Tibial nerve (tissue), 4 donors: ENCODE results near the gene PDX1. TPM values are rescaled to one million over a fixed set of nuclear protein-coding genes. Genes with fewer than 3 reads are reported as not detected.

Experiments used
- DNase-seq, 2 donors: peaks; one replicate each; pipeline ENCODE4 v3.0.0-alpha.2; 2019; ENCODE audit warnings: low spot score in 2 of 2
- H3K27ac ChIP-seq, 4 donors: fragments of 200-600 bp; sonication (generic) in 3 of 4; one replicate each; pipeline ENCODE4 v1.5.1; 2017 to 2019; ENCODE audit warnings: mild to moderate bottlenecking in 1 of 4
- H3K27me3 ChIP-seq, 2 donors: fragments of 200-600 bp; sonication (generic) in 1 of 2; one replicate each; pipeline versions ENCODE4 v1.5.1 to v1.6.0; 2017 to 2019
- H3K36me3 ChIP-seq, 3 donors: fragments of 200-600 bp; sonication (generic); one replicate each; pipeline ENCODE4 v1.5.1; 2018 to 2019
- H3K4me1 ChIP-seq, 4 donors: fragments of 200-600 bp; sonication (generic) in 3 of 4; one replicate each; pipeline ENCODE4 v1.5.1; 2017 to 2019
- H3K4me3 ChIP-seq, 4 donors: fragments of 200-600 bp; sonication (generic) in 3 of 4; one replicate each; pipeline ENCODE4 v1.5.1; 2017 to 2019; ENCODE audit warnings: mild to moderate bottlenecking in 1 of 4, moderate library complexity in 1 of 4
- H3K9me3 ChIP-seq, 4 donors: fragments of 200-600 bp; sonication (generic) in 3 of 4; one replicate each; pipeline ENCODE4 v1.5.1; 2017 to 2019
- CTCF ChIP-seq, 5 experiments: fragments of 200-600 bp in 3 of 5; fragments of 450-650 bp in 2 of 5; sonication (generic) in 3 of 5; IDR thresholded peaks; one replicate each; pipeline ENCODE4 v1.5.1; 2016 to 2019; ENCODE audit warnings: antibody characterized with exemption in 5 of 5, mild to moderate bottlenecking in 3 of 5, moderate library complexity in 2 of 5
- EP300 ChIP-seq, 2 donors: sonication (generic); formaldehyde crosslinking; IDR thresholded peaks; one replicate each; pipeline ENCODE4 v1.6.1; 2017; ENCODE audit warnings: antibody characterized with exemption in 2 of 2, mild to moderate bottlenecking in 1 of 2
- POLR2A ChIP-seq, 2 donors: fragments of 450-650 bp; IDR thresholded peaks; one replicate each; pipeline ENCODE4 v1.6.1; 2017; ENCODE audit warnings: antibody characterized with exemption in 2 of 2, mild to moderate bottlenecking in 2 of 2, moderate library complexity in 2 of 2
- WGBS, 2 donors: methylation state at CpG; one replicate each; pipeline ENCODE4 v1.1.5; 2018; 5-methylcytosine and 5-hydroxymethylcytosine counted together
- total RNA-seq, 4 donors: library from RNA; depleted of rRNA; stranded (reverse); fragments of >200 nt; gene quantifications; one replicate each; pipeline ENCODE4 v1.1.0, GENCODE V29; 2016

The PDX1 gene
- total RNA-seq, 4 donors from 2014 or later: 0.30 TPM; not detected in 3

- no peaks in the 10 kb centered on the region for H3K4me1 ChIP-seq
- no peak for TF ChIP-seq EP300 (IDR thresholded peaks at IDR 0.05)
- TF ChIP-seq POLR2A (IDR thresholded peaks at IDR 0.05): no peak
- TF ChIP-seq CTCF (IDR thresholded peaks at IDR 0.05): no peak
- H3K4me3 ChIP-seq: no peak overlapping the region
- no peaks in the 10 kb centered on the region for H3K9me3 ChIP-seq
- no peak overlapping the region for H3K27ac ChIP-seq
- H3K36me3 ChIP-seq: no peaks in the 10 kb centered on the region
- no peak for DNase-seq
- 44 to 45% methylated on average over 2 of the region's 2 CpGs for WGBS, 2 donors
- peaks cover 0 to 33% of the 10 kb centered on the region in 2 donors for H3K27me3 ChIP-seq
These were observed 14.2 kb upstream of the PDX1 start for GRCh38 chr13:27905650-27906049.

DNA sequence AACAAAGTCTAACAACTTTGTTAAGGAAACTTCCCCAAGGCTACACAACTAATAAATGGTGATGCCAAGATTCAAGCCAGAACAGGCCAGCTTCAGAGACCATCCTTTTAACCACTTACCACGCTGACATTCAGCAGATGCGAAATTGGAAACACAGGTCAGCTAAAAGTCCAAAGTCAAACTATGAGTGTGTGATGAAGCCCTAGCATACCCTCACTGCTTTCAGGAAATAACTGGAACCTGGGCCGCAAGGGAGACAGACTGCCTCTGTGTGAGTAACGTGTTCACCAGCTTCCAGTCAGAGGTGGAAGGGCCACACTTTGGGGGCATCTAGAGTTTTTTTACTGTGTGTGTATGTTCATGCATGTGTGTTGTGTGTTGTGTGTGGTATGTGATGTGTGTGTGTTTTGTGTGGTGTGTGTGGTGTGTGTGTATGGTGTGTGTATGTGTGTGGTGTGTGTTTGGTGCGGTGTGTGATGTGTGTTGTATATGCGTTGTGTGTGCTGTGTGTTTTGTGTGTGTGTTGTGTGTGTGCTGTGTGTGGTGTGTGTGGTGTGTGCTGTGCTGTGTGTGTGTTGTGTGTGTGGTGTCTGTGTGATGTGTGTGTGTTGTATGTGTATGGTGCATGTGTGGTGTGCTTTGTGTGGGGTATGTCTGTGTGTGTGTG lies 12.5 kb upstream of the PDX1 start:
- Histone ChIP-seq H3K27ac (no peak overlapping the region), H3K9me3 (no peaks in the 10 kb centered on the region), H3K27me3 (peaks cover 0 to 36% of the 10 kb centered on the region in 2 donors), H3K4me3 (no peak overlapping the region), H3K36me3 (no peaks in the 10 kb centered on the region), H3K4me1 (no peaks in the 10 kb centered on the region)
- 79 to 82% methylated on average over 6 of the region's 6 CpGs for WGBS, 2 donors
- TF ChIP-seq CTCF (IDR thresholded peaks at IDR 0.05) (no peak), EP300 (IDR thresholded peaks at IDR 0.05) (no peak), POLR2A (IDR thresholded peaks at IDR 0.05) (no peak)
- no peak for DNase-seq

DNA sequence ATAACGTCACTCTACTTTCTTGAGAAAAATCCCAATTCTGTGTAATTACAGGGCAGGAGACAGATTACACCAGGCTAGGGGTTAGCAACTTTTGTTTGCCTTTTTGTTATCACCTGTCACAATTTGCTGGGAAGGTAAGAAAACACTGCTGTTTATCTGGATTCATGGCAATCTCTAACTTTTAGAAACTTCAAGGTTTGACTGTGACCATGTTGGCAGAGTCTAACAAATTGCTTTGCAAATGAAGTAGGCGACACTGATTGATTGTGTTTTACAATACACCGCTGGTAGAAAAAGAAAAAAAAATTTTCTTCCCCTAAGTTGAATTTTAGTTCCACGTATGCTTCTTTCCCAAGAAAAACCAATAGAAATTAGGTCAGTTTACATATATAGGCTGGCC lies 10.4 kb upstream of the PDX1 start:
- H3K4me1 ChIP-seq: no peaks in the 10 kb centered on the region
- peaks cover 0 to 48% of the 10 kb centered on the region in 2 donors for H3K27me3 ChIP-seq
- no peaks in the 10 kb centered on the region for H3K36me3 ChIP-seq
- WGBS, 2 donors: 51 to 57% methylated on average over 4 of the region's 4 CpGs
- TF ChIP-seq POLR2A (IDR thresholded peaks at IDR 0.05) (no peak), EP300 (IDR thresholded peaks at IDR 0.05) (no peak), CTCF (IDR thresholded peaks at IDR 0.05) (no peak)
- H3K27ac ChIP-seq: no peak overlapping the region
- no peak overlapping the region for H3K4me3 ChIP-seq
- H3K9me3 ChIP-seq: no peaks in the 10 kb centered on the region
- DNase-seq: no peak

DNA sequence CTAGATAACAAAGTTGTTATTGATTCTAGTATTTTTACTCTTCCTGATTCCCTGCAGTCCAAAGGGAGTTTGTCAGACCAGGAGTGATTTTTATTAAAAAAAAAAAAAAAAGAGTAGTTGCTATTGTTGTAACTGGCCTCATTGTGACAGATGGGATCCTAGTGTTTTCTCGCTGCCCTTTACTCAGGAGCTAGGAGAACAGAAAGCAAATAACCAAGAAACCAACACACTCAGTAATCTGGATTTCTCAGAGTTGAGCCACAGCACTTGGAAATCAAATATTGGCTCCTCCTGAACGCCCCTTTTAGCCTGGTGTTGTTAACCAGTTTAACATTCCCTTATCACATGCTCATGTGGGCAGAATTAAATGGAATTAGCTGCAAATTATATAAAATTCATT lies 8.3 kb upstream of the PDX1 start:
- 39 to 42% methylated on average over 2 of the region's 2 CpGs for WGBS, 2 donors
- peaks cover 0 to 69% of the 10 kb centered on the region in 2 donors for H3K27me3 ChIP-seq
- H3K4me1 ChIP-seq: no peaks in the 10 kb centered on the region
- no peak for DNase-seq
- TF ChIP-seq EP300 (IDR thresholded peaks at IDR 0.05) (no peak), CTCF (IDR thresholded peaks at IDR 0.05) (no peak), POLR2A (IDR thresholded peaks at IDR 0.05) (no peak)
- no peak overlapping the region for H3K27ac ChIP-seq
- H3K36me3 ChIP-seq: no peaks in the 10 kb centered on the region
- H3K9me3 ChIP-seq: no peaks in the 10 kb centered on the region
- H3K4me3 ChIP-seq: no peak overlapping the region

DNA sequence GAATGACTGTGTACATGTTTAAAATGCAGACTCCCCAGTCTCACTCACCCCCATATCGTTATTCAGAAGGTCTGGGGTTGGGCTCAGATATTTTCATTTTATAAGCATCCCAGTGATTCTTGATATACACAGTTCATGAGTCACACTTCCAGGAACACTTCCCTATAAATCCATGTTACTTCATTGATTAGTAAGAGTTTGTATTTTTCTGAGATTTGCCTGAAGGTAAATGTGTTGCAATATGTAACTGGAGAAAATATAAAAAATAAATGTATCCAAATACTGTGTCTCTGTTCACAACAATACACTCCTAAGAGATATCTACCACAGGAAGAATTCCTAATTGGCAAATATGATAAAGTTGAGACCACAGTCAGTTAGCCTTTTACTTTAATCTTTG lies 6.6 kb upstream of the PDX1 start:
- 67 to 81% methylated on average over 1 of the region's 1 CpG for WGBS, 2 donors
- no peaks in the 10 kb centered on the region for H3K36me3 ChIP-seq
- H3K4me1 ChIP-seq: peaks cover 0 to 15% (median 13%) of the 10 kb centered on the region in 4 donors
- H3K27ac ChIP-seq: no peak overlapping the region
- peaks cover 0 to 73% of the 10 kb centered on the region in 2 donors for H3K27me3 ChIP-seq
- TF ChIP-seq CTCF (IDR thresholded peaks at IDR 0.05) (no peak), EP300 (IDR thresholded peaks at IDR 0.05) (no peak), POLR2A (IDR thresholded peaks at IDR 0.05) (no peak)
- H3K4me3 ChIP-seq: no peak overlapping the region
- no peak for DNase-seq
- H3K9me3 ChIP-seq: no peaks in the 10 kb centered on the region
